ENCODE results near the gene SVOPL.

Gene SVOPL

DNA sequence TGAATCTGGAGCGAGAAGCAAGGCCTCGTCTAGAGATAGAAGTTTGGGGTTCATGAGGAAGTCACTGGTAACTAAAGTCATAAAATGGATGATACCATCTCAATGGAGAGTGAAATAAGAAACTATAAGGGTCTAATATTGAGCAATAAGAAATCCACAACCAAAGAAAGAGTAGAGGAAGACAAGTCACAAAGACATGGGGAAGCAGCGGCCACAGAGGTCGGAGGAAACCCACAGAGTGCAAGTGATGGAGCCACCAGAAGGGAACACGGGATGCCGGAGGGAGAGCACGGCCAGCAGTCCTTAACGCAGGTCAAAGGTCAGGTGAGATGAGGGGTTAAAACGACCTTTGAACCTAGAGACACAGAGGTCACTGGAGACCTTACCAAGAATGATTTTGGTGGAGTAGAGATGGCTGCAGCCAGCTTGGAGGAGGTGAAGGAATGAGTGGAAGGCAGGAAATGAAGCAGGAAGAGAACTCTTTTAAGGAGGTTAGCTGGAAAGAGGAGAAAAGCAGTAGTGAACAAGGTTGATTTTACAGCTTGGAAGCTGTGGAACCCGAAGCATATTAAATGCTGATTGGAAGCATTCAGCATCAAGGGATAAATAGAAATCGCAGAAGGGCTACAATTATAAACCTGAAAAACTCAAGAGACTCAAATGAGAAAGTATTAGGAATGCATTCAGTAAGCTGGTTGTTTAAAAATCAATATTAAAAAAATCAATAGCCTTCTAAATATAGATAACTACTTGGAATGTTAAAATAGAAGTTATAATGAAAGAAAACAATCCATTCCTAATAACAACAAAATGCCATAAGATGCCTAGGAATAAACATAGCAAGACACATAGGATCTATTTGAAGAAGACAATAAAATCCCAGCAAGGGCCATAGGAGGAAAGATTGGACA lies 93.7 kb downstream of the SVOPL start:
- DNase-seq (ENCODE audit: low read depth in 2 of 2) = no peak

- no peak for DNase-seq (ENCODE audit: low read depth in 2 of 2)
Observed at GRCh38 chr7:138606236-138606635, 94.9 kb downstream of the SVOPL start.

DNA sequence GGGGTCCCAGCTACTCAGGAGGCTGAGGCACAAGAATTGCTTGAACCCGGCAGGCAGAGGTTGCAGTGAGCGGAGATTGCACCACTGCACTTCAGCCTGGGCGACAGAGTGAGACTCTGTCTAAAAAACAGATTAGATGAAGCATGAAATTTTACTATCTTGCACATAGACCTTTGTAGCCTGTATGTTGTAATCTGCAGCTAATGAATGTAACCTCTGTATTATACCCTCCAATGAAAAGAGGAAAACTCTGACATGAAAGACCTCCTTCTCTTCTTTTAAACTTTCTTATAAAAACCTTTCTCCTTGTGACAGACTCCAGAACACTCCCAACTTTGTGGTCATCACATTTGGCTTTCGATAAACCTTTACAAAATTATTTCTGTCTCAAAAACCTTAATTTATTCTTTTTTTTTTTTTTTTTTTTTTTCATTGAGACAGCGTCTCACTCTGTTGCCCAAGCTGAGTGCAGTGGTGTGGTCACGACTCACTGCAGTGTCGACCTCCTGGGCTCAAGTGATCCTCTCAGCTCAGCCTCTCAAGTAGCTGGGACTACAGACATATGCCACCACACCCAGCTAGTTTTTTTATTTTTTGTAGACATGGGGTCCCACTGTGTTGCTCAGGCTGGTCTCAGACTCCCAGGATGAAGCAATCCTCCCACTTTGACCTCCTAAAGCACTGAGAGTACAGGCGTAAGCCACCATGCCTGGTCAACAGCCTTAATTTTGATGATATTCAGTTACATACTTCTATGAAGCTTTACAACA lies 97.4 kb downstream of the SVOPL start:
- no peak for DNase-seq (ENCODE audit: low read depth in 2 of 2)

GRCh38 chr7:138602451-138602850 lies 98.7 kb downstream of the SVOPL start:
- DNase-seq (ENCODE audit: low read depth in 2 of 2) = no peak

GRCh38 chr7:138595454-138595853 lies 105.7 kb downstream of the SVOPL start:
- no peak for DNase-seq (ENCODE audit: low read depth in 2 of 2)

DNA sequence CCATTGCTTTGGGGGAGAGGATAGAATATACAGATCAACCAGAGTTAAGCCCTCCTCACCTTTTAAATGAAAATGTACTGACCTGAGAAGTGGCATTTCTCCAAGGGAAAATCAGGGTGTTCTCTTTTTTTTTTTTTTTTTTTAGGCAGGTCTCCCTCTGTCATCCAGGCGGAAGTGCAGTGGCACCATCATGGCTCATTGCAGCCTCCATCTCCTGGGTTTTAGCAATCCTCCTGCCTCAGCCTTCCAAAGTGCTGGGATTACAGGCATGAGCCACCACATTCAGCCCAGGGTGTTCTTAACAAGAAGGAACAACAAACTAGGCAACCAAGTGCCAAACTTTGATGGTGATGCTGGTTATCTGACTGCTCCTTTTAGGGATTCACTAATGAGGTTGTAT lies 111.0 kb downstream of the SVOPL start:
- DNase-seq (ENCODE audit: low read depth in 2 of 2) = no peak

DNA sequence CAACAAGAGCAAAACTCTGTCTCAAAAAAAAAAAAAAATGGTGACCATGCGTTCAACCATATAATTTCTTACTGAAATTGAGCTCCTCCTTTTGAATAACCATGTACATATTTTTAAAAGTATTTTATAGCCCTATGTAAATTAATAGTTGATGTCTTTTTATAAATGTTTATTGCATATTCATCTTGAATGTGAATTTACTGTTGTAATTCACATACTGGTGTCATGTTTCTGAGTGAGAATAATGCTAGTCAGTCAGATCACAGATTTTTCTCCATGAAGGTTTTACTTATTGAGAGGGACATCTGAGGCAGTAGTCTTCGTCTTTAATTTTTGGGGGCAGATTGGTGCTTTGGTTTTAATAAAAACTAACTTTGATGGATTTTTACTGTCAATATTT lies 112.2 kb downstream of the SVOPL start:
- no peak for DNase-seq (ENCODE audit: low read depth in 2 of 2)

- no peak for DNase-seq (ENCODE audit: low read depth in 2 of 2)
Observed at GRCh38 chr7:138587485-138587884, 113.7 kb downstream of the SVOPL start.

DNA sequence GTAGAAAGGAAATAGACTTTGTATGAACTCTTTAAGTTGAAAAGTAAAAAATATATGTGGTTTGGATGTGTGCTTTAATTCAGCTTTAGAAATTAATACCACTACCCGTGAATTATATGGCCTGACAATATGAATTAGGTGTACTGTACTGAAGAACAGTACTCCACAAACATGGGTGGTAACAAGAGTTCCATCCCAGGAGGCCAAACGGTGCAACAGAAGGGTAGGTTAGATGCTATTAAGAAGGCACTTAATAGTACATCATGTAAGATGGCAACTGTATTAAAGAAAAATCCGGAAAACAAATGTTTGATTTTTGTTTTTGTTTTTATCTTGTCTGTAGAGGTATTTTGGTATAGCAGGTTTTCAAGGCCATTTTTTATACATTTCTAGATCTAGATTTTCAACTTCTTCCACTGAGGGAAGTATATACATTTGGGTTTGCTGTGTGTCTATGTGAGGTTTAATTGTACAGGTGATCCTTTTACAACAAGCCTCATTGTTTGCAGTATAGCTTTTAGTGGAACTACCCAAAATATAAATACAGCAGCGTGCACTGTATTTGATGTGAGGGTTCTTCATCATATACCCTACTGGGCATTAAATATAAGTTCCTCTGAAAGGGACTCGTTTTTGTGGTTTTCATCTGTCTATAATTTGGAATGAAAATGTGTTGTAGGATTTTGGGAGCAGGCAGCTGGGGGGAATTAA lies 115.7 kb downstream of the SVOPL start:
- no peak for DNase-seq (ENCODE audit: low read depth in 2 of 2)

GRCh38 chr7:138584696-138585095 lies 116.5 kb downstream of the SVOPL start:
- DNase-seq (ENCODE audit: low read depth in 2 of 2) = no peak

- no peak for DNase-seq (ENCODE audit: low read depth in 2 of 2)
Observed at GRCh38 chr7:138584283-138584682, 116.9 kb downstream of the SVOPL start.

DNA sequence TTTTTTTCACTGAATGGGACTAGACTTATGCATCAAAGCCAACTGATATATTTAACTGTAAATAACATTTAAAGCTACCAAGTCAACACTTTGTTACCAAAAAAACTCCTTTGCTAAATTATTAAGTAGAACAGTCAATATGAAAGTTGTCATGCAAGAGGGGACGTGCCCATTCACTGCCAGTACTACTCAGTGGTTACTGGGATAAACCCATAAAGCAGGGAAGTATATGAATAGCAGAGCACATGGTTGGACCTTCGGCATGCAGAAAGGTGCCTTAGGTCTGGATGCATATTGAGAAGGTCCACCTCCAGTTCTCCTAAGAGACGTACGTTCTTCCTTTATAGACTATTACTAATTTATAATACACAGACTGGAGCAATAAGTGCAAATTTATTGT lies 120.1 kb downstream of the SVOPL start:
- no peak for DNase-seq (ENCODE audit: low read depth in 2 of 2)

DNA sequence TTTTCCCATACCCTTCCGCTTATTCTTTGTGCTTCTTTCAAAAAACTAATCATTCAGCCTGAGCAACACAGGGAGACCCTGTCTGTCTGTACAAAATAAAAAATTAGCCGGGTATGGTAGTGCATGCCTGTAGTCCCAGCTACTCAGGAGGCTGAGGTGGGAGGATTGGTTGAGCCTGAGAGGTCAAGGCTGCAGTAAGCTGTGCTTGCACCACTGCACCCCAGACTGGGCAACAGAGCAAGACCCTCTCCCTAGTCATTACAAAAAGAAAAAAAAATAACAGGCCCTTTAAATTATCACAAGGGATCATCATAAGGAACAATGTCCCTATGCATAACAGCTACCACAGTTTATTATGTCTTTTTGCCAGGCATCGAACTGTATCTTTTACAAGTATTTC lies 121.5 kb downstream of the SVOPL start:
- DNase-seq (ENCODE audit: low read depth in 2 of 2) = no peak

DNA sequence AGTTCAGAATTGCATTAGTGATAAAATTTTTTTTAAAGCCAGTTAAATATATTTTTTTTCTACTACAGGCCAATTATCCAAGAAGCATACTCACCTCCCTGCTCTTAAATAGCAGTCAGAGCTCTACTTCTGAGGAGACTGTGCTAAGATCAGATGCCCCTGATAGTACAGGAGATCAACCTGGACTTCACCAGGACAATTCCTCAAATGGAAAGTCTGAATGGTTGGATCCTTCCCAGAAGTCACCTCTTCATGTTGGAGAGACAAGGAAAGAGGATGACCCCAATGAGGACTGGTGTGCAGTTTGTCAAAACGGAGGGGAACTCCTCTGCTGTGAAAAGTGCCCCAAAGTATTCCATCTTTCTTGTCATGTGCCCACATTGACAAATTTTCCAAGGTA lies 122.0 kb downstream of the SVOPL start:
- DNase-seq (ENCODE audit: low read depth in 2 of 2) = no peak

GRCh38 chr7:138575897-138576428 lies 125.2 kb downstream of the SVOPL start:
- no peak for DNase-seq (ENCODE audit: low read depth in 2 of 2)

DNA sequence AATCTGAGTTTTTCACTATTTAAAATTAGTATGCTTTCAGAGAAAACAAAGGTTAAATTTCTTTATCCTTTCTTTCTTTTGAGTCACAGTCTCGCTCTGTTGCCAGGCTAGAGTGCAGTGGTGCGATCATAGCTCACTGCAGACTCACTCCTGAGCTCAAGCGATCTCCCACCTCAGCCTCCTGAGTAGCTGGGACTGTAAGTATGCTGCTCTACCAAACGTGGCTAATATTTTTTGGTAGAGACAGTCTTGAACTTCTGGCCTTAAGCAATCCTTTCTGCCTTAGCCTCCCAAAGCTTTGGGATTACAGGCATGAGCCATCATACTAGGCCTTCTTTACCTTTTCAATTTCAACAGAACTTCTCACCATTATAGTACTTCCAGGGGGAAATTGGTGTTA lies 127.4 kb downstream of the SVOPL start:
- DNase-seq (ENCODE audit: low read depth in 2 of 2) = no peak

DNA sequence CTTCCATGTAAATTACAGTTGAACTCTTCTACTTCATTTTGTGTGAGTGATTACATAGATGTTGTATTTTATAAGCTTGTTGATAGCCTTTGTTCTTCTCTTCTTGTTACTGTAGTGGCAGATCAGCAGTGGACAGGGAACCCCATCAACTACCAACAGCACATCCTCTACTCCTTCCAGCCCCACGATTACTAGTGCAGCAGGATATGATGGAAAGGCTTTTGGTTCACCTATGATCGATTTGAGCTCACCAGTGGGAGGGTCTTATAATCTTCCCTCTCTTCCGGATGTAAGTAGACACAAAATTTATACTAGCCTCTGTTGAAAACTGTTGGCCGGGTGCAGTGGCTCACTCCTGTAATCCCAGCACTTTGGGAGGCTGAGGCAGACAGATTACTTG lies 130.4 kb downstream of the SVOPL start:
- no peak for DNase-seq (ENCODE audit: low read depth in 2 of 2)

DNA sequence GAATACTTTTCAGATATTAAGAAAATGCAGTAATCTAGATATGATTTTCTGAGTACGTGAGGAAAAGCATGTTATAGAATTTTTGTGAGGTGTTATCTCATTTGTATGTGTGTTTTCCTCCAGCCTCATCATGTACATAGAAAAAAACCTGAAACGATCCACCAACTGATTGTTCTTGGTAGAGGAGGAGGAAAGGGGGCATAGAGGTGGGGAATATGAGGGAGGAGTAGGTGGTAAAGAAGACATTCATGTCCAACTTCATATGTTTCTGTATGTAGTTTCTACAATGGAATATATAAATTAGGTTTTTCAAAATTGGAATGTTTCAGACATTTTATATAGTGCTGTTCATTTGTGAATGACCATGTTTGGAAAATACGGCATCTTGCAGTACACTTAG lies 131.7 kb downstream of the SVOPL start:
- no peak for DNase-seq (ENCODE audit: low read depth in 2 of 2)

DNA sequence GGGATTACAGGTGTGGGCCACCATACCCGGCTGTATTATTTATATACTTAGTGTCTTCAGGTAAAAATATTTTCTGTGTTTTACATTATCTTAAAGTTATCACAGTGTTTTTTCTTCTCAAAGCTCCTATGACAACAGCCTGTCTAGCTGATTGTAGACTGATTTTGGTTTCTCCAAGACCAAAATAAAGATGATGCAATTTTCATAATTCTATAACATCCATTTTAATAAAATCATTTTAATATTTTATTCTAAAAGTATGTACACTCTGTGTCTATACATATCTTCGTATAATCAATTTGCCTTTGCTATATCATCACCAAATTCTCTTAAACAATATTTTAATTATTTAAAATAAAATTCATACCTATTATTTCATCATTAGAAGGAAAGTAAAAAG lies 132.5 kb downstream of the SVOPL start:
- DNase-seq (ENCODE audit: low read depth in 2 of 2) = no peak

GRCh38 chr7:138565451-138566114 lies 135.6 kb downstream of the SVOPL start:
- no peak for DNase-seq (ENCODE audit: low read depth in 2 of 2)

GRCh38 chr7:138565071-138565450 lies 136.1 kb downstream of the SVOPL start:
- no peak for DNase-seq (ENCODE audit: low read depth in 2 of 2)

- no peak for DNase-seq (ENCODE audit: low read depth in 2 of 2)
Observed at GRCh38 chr7:138564365-138564764, 136.8 kb downstream of the SVOPL start.

All from stimulated activated CD8-positive, alpha-beta memory T cell treated with anti-CD3 and anti-CD28 coated beads, Interleukin-7, amount 100 ng/mL, for 1 hour (primary cell).